Caki2 (cell line): ENCODE measurements around the gene SMAD3. TPM values are rescaled to one million over a fixed set of nuclear protein-coding genes. Genes with fewer than 3 reads are reported as not detected.

Experiments used
- DNase-seq: peaks from one replicate; pipeline ENCODE4 v3.0.0-alpha.2; 2015; ENCODE audit warnings: low read depth
- in situ Hi-C: cut with HindIII; loops from 2 replicates; pipeline ENCODE4 v1.10.0; 2016; ENCODE audit warnings: low sequenced_read_pairs, low pct_unique_long_range_greater_than_20kb, mixed read lengths
- total RNA-seq: library from RNA; depleted of rRNA; stranded (reverse); fragments of >200 nt; shearing (Covaris generic); gene quantifications from 2 replicates; pipeline ENCODE4 v1.2.3, GENCODE V29; 2014; ENCODE audit warnings: low replicate concordance

SMAD3 gene
- total RNA-seq, 1 experiment from 2014 or later: 26.4 TPM

DNA sequence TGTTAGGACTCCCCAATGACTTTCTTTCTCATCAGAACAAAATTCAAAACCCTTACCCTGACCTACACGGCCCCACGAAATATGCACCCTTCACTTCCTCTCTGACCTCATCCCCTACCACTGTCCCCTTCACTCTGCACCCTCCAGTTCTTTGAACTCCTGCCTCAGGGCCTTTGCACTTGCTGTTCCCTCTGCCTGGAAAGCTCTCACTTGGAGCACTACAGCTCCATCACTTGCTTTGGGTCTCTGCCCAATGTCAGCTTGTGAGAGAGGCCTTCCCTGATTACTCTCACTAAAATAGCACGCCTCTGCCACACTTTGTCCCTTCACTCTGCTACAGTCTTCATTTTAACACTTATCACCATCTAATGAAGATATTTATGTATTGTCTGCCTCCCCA lies 32.8 kb upstream of the SMAD3 start:
- in situ Hi-C loops: no loop called here
- no peak for DNase-seq

DNA sequence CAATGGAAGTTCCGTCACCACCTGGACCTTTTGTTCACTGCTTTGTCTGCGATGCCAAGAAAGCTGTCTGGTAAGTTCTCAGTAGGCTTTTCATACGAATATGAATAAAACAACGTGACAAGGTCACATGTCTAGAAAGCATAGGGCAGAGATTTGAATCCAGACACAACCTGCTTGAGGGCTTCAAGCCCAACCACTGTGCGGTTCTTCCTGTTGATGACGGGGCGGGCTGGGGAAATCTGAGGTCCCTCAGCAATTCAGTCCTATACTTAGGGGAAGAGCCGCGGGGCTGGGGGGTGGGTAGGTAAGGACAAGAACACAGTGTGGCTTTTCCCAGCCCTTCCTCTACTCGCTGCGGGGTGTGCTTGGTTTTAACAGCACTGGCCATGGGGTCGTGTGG lies 32.4 kb upstream of the SMAD3 start:
- in situ Hi-C loops: no loop called here
- DNase-seq: no peak

DNA sequence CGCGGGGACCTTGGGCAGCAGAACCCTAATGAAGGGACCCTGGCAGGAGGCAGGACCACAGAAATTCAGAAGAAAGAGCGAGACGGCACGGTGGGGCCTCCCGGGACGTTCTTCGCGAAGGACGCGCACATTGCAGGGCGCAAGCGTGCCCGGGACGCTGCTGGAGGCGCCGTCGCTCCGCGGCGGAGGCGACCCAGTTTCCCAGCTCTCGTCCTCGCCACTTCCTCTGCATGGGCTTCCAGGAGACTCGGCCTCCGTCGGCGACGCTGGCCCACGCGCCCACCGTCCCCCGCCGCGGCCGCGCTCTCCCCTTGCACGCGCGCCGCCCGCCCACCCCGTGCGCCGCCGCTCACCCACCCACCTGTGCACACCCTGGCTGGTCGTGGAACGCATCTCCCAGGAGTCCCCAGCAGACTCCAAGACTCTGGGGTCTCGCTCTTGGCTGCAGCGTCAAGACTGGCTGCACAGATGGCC lies 31.8 kb upstream of the SMAD3 start:
- in situ Hi-C loops: no loop called here
- DNase-seq: no peak

DNA sequence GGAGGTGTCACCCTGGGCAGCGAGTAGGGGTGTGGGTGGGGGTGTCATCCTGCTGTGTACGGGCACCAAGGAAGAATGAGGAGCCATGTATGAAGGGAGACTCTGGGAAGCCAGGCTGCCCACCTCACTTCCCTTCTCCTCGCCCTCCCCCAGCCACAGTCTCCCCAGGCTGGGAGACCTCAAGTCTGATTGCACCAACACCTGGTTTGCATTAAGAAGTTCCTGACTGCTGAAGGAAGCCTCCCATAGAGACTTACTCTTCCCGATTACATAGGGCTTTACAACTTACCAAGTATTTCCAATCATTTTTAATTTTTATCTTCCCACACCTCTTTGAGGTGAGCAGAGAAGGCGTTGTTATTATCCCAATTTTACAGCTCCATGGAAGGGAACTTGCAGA lies 29.5 kb upstream of the SMAD3 start:
- DNase-seq: no peak
- in situ Hi-C loops: no loop called here

DNA sequence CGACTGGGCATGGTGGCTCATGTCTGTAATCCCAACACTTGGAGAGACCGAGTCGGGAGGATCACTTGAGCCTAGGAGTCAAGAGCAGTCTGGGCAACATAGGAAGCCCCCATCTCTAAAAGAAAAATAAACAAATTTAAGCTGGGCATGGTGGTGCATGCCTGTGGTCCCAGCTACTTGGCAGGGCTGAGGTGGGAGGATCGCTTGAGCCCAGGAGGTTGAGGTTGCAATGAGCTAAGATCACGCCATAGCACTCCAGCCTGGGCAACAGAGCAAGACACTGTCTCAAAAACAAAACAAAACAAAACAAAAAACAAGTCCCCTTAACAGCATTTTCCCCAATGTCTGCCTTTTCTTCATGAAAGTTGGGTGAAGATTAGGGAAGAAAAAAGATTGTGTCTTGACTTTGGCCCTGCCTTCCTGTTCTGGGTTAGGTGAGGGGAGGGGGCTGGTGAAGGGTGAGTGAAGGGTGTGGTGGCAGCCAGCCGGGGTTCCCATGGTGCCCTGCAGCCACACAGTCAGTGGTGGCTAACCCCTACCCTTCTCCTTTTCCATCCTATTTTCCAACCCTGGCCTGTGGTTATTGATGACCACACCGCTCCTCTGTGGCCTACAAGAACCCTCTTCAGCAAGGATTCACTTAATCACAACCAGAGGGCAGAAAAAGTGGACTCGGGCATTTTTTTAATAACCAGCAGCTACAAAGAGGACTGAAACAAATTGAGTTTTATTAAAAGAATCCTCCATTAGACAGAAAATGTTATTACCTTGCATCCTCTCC lies 28.4 kb upstream of the SMAD3 start:
- in situ Hi-C loops: no loop called here
- no peak for DNase-seq

DNA sequence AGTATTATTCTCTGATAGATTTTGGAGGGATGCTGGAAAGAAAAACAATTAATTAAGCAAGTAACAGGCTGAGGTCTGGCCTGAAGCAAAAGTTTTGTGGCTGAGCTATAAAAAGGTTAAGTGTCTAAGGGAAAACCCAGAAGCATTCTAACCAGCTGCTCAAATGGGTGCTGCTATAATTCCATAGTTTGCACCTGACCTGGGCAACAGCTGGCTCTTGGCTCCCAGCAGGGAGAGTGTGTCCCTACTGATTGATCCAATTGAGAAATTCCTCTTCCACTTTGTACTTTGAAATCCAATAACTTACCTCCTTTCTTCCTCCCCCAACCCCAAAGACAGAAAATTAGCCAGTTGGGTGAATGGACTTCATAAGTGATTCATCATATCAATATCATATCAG lies 27.7 kb upstream of the SMAD3 start:
- DNase-seq: no peak
- in situ Hi-C loops: no loop called here

DNA sequence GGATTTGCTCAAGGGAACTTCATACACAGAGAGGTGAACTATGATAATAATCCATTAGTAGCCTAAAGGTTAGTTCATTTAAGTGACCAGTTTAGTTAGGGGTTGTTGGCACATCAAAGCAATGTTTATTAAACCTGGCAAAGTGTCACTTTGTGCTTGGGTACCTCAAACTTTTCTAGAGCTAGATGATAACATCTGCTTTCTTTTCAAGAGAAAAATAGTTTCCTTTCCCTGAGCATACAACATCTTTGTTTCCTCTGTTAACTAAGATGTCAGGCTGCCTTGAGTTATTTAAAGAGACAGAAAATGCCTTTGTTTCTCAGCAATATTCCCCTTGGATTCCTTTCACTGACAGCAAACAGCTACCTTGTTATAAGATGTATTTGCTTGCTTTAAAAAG lies 26.7 kb upstream of the SMAD3 start:
- in situ Hi-C loops: no loop called here
- no peak for DNase-seq

DNA sequence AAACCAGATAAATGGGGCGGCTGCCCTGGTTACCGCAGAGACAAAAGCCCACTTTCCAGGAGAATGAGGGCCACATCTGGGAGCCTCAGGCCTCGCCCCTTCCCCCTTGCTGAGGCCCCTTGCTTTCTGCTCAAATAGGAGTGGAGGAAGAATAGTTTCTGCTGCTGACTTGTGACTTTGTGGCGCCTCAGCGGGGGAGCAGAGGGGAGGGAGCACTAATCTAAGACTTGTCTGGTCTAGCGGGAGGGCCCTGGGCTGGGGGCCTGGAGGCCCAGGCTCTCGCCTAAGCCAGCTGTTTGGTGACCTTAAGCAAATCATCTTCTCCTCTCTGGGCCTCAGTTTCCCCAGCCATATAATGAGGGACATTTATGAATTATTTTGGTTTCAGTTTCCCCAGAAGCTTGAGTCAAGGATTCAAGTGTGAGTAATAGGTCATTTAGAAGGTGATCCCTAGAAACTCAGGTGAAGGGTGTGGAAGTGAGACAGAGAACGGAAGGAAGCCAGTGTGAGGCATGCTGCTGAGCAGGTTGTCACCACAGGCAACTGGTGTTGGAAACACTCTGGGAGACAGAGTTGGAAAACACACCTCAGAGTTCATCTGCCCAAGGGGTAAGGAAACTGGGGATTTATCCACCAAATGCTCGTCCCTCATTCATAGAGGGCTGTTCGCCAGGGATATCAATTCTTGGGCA lies 25.9 kb upstream of the SMAD3 start:
- in situ Hi-C loops: no loop called here
- no peak for DNase-seq

DNA sequence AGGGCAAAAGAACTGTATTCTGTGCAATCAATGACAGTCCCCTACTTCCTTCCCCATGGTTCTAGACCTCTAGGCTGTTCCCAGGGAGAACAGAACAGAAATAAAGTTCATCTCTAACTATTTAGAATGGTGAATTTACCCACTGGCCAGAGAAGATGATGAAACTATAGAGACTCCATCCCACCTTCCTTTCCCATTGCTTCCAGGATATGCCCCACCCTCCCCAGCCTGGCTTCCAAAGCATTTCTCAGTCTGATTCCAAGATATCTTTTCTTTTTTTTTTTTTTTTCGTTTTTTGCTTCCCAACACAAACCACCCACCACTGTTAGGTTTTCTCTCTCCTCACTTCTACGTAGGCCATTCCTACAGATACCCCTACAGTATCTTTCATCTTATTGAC lies 25.1 kb upstream of the SMAD3 start:
- DNase-seq: no peak
- in situ Hi-C loops: no loop called here

DNA sequence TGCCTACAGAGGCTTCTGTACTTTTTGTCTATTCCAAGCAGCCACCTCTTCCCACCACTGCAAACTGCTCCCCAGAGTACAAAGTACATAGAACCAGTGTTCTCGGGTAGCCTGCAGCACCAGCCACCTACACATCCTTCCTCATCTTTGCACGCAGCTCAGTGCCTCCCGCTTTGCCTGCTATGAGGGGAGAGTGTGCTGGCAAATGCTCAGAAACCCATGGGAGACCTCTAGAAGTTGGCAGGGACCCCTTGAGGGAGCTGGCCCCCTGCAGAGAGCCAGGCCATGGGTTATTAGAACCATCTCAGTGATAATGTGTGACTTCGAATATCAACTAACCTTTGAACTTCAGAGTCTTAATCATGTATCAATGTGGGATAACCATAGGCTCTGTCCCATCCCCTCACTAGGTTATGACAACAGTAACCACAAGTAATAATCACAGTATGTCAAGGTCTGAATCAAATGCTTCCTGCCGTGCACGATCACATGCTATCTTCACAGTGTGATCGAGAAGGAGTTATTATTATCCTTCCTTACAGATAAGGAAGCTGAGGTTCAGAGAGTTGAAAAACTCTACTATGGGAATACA lies 22.8 kb upstream of the SMAD3 start:
- DNase-seq: no peak
- in situ Hi-C loops: no loop called here

DNA sequence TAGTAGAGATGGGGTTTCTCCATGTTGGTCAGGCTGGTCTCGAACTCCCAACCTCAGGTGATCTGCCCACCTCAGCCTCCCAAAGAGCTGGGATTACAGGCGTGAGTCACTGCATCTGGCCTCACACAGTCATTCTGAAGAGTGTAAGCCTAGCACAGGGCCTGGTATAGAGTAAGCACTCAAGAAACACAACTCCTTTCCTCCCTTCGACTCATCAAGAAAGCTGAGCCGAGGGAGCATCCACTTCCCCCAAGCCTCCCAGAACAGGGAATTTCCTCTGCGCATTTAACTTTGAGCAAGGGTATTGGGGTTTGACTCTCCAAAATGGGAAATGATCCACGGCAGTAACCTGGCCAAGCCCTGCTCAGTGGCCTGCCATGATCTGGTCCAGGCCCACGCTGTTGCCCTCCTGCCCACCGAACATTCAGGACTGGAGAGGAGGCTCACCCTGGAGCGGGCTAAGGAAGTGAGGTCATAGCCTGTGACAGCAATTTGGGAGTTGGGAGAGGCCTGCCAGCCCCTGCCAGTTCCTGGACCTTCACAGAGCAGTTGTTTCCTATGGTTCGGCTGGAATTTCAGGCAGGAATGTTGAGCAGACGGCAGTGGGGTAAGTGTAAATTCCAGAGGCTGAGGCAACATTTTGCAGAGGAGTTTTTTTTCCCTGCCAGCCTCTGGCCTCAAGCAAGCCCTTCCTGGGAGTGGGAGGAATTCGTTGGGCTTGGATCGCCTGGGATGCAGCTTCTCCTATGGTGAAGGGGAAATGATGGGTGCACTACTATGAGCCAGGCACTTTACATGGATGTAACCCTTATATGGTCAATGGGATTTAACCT lies 21.2 kb upstream of the SMAD3 start:
- in situ Hi-C loops: no loop called here

DNA sequence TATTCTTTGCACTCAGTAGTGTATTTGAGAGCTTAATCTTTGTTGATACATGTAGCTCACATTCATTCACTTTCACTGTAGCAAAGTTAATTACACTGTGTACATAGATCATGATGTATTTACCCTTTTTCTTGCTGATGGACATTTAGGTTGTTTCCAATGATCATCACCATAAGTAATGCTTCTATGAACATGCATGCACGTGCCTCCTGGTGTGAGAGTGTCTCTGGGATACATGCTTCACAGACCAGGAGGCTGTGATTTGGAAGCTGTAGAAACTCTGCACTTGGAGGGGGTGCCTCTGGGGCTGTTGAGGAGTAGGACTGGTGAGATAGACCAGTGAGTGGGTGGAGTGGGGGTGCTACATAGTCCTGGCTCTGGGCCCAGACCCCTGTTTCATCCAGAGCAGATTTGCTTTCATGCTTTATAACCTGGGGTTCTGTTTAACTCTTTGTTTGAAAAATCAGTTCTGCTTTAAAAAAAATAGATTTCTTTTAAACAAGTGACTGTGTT lies 18.2 kb upstream of the SMAD3 start:
- DNase-seq: no peak
- in situ Hi-C loops: no loop called here

More for the DNA sequence above, 21.2 kb upstream of the SMAD3 start:
- DNase-seq: peak; percentile 25

DNA sequence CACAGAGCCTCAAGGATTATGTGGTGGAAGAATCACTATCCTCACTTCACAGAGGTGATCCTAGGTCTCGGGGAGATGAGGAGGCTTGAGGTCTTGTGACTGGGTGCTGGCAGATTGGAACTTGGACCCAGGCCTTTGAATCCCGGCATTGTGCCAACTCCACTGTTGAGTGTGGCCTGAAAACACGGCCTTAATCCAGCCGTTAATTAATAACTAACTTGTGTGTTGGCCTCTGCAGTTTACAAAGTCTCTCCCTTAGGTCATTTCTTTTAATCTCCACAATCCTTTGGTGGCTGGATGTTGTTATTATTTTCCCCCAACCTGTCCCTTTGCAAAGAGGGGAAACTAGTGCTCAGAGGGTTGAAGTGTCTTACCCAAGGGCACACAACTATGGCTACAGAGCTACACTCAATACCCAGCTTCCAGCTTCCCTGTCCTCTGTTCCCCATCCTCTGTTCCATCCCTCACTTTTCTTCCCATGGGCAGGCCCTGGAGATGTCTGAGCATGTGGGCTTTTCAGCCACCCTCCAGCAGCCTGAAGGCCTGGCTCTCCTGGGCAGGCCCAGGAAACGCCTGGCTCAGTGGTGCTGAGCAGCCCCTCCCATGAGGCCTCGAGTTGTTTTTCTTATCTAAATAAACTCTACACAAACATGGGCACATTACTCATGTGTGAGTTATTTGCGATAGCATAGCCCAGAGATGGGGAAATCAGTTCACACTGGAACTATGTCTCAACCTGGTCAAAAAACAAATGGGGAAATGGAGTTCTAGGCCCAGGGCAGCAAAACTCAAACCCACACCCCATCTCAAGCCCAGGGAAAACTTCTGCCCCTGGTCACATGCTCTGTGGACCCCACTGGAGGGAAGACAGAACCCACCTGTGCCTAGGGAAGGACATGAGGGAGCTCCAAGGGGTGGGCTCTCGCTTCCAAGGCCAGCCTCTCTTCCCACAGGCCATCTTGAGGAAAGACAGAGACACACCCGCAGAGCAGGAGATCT lies 16.8 kb upstream of the SMAD3 start:
- peak; percentile 94 for DNase-seq
- in situ Hi-C loops: no loop called here

DNA sequence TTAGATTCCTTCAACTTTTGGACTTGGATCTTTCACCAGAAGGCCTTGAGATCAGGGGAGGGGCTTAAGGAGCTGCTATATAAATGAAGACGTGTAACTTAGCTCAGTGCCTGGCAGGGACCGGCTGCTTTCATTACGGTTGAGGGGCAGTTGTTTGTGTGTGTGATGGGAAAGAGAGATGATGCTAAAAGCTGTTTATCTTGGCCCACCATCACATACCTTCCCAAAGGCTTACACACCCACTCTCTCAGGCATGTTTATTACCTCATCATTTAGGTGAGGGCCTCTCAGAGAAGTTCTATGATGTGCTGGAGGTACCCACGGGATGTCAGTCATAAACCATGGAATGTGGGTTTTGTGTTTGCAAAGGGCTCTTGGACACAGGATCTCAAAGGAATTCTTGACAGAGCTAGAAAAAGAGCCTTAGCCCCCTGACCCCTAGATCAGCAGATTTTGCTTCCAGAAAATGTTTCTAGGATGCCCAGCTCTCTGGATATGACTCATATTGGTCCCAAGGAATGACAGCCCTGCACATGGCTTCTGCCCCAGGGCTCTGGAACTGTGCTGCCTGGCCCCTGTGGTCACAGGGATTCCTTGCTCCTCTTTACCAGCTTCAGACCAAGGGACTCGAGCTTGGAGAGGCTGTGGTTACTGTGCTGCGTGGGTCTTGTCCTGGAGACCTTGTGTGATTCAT lies 15.9 kb upstream of the SMAD3 start:
- DNase-seq: peak; percentile 99
- in situ Hi-C loops: no loop called here

DNA sequence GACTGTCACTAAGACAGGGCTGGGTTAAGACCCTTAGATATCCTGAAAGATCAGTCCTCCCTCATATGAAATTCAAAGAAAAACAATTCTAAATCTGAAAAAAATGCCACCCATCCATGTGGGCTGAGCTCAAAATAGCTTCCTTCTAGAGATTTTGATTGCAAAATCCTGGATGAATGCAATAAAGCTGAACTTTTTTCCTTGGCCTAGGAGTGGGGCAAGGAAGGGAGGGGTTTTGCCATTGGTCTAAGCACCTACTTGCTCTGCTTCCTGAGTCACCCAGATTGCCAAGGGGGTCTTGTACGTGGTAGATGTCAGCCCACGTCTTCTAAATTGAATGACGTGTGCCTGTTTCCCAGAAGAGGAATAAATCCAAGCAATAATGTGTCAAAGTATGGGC lies 15.3 kb upstream of the SMAD3 start:
- in situ Hi-C loops: no loop called here
- no peak for DNase-seq

DNA sequence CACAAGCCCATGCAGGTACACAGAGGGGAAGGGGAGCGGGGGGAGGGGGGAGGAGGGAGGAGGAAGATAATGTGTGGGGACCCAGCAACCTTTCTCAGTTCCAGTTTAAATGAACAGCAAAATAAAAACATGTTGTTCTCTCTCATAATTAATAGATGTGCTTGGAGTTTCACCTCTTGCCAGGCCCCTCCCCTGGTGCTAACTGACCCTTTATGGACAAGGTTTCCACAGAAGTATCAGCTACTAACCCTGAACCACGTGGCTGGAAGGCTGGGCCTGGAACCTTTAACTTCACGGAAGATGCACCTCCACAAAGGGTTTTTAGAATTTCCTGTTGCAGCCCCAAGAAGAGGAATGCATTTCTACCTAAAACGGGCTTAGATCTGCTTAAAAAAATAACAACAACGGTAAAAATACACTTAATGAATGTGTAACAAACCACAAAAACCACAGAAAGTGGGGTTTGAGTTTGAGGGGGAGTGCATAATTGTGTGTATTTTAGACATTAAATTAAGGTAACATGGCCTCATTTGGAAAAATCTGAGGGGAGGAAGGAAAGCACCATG lies 14.8 kb upstream of the SMAD3 start:
- in situ Hi-C loops: no loop called here
- no peak for DNase-seq
